ENCODE measurements around the gene COMMD7.

DNA sequence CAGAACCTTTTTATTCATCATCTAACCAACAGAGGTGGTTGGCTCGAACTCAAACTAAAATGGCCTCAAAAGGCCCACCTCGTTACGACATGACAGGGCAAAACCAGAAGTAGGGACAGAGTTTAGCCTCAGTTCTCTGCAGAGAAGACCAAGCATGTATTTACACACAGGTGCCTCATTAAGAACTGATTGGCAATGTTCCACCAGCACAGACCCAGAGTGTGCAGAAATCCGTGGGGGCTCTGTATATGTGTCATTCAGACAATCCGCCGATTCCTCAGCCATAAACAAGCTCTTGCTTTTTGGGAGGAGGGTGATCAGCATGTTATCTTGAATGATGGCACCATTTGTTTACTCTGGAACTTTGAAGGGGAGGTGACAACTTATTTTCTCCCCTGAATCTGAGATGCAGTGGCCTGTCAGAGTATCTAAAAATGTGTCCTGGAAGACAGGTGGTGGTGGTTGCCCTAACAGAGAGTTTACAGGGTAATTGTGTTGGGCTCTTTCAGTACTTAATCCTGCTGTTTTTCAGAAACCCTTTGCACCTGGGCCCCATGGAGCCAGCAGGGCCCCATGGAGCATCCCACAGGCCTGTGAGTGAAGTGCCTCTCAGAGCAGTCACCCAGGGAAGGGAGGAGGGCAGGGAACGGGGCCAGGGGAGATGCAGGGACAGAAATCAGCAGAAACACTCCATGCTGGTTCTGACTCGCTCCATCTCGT, 40.4 kb downstream of the COMMD7 start:
- no peak for TF ChIP-seq POLR2A (IDR thresholded peaks at IDR 0.05)
- TF ChIP-seq, protein P1, sequence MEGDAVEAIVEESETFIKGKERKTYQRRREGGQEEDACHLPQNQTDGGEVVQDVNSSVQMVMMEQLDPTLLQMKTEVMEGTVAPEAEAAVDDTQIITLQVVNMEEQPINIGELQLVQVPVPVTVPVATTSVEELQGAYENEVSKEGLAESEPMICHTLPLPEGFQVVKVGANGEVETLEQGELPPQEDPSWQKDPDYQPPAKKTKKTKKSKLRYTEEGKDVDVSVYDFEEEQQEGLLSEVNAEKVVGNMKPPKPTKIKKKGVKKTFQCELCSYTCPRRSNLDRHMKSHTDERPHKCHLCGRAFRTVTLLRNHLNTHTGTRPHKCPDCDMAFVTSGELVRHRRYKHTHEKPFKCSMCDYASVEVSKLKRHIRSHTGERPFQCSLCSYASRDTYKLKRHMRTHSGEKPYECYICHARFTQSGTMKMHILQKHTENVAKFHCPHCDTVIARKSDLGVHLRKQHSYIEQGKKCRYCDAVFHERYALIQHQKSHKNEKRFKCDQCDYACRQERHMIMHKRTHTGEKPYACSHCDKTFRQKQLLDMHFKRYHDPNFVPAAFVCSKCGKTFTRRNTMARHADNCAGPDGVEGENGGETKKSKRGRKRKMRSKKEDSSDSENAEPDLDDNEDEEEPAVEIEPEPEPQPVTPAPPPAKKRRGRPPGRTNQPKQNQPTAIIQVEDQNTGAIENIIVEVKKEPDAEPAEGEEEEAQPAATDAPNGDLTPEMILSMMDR (IDR thresholded peaks at IDR 0.05) = no peak
